Measurements from ENCODE around the gene DAB1.

- no peak for TF ChIP-seq CTCF (IDR thresholded peaks at IDR 0.05)
- TF ChIP-seq POLR2A (IDR thresholded peaks at IDR 0.05) = no peak
- TF ChIP-seq EP300 (IDR thresholded peaks at IDR 0.05; ENCODE audit: low read depth) = no peak
Observed at GRCh38 chr1:57296726-57297250, 127.1 kb downstream of the DAB1 start.

Measured in transverse colon (tissue), 3 donors.